Kidney (tissue), 14 donors: Measurements from ENCODE around the gene MYMK. TPM values are rescaled to one million over a fixed set of nuclear protein-coding genes. Genes with fewer than 3 reads are reported as not detected.

Source experiments
- DNase-seq, 5 donors: peaks; one replicate each; pipeline ENCODE4 v3.0.0-alpha.2; 2013 to 2020
- FAIRE-seq: peaks from 2 replicates; lab custom pipeline; 2012; peaks lifted over from hg19 to GRCh38; lab: Jason Lieb, UNC
- H3K27ac ChIP-seq, 2 donors: one replicate each; pipeline ENCODE4 v1.7.0; 2013; ENCODE audit warnings: low read depth in 2 of 2, low read length in 2 of 2, inconsistent platforms in 1 of 2
- H3K27me3 ChIP-seq: one replicate; pipeline ENCODE4 v1.7.1; 2013; ENCODE audit warnings: low read length, inconsistent platforms; ENCODE audit not compliant: control insufficient read depth, insufficient read depth
- H3K36me3 ChIP-seq, 3 donors: one replicate each; pipeline versions ENCODE4 v1.7.0 to v1.7.1; 2013; ENCODE audit warnings: low read length in 3 of 3, control low read depth in 1 of 3, inconsistent platforms in 1 of 3; ENCODE audit not compliant: insufficient read depth in 3 of 3, control insufficient read depth in 2 of 3
- H3K4me1 ChIP-seq, 3 donors: one replicate each; pipeline versions ENCODE4 v1.7.0 to v1.7.1; 2013; ENCODE audit warnings: low read length in 3 of 3, inconsistent platforms in 1 of 3, low read depth in 1 of 3; ENCODE audit not compliant: control insufficient read depth in 2 of 3, insufficient read depth in 2 of 3
- H3K4me3 ChIP-seq, 3 donors: one replicate each; pipeline versions ENCODE4 v1.7.0 to v1.8.1; 2013; ENCODE audit warnings: low read length in 3 of 3, control low read depth in 1 of 3, inconsistent platforms in 1 of 3
- H3K9ac ChIP-seq, 3 donors: one replicate each; pipeline versions ENCODE4 v1.7.0 to v1.7.1; 2013; ENCODE audit warnings: low read length in 3 of 3, control low read depth in 1 of 3, inconsistent platforms in 1 of 3
- H3K9me3 ChIP-seq, 3 donors: one replicate each; pipeline versions ENCODE4 v1.7.0 to v1.7.1; 2013; ENCODE audit warnings: low read length in 3 of 3, control low read depth in 1 of 3, inconsistent platforms in 1 of 3; ENCODE audit not compliant: control insufficient read depth in 2 of 3, insufficient read depth in 1 of 3
- CTCF ChIP-seq: IDR thresholded peaks from 3 replicates; pipeline ENCODE4 v1.5.1; 2012; ENCODE audit warnings: mild to moderate bottlenecking, moderate library complexity, borderline replicate concordance; ENCODE audit not compliant: insufficient read depth; ENCODE audit errors: extremely low read depth
- intact Hi-C: fragments of 100-400 bp; cut with DNase I; formaldehyde crosslinking; loops from one replicate; pipeline ENCODE4 v1.11.1; 2022
- polyA plus RNA-seq: library from polyadenylated mRNA; stranded (reverse); fragments of 350-450 nt; fragmentation: Illumina TruSeq; extraction: RNeasy Lipid Tissue Mini Kit (QIAGEN cat#74804); gene quantifications from one replicate; pipeline ENCODE4 v1.2.3, GENCODE V29; 2014; ENCODE audit warnings: low read depth, low replicate concordance; ENCODE audit not compliant: insufficient read depth
- total RNA-seq: library from RNA; stranded (reverse); fragmentation: NEBNext Ultra II Directional; extraction: Animal tissue kit (Norgen Biotek cat#: 25700); gene quantifications from one replicate; pipeline ENCODE4 v1.2.1, GENCODE V29; 2021
- donor health status: control.
- donor health status: control.
- donor health status: control.
- donor health status: control.
- donor health status: control.
- donor health status: DM: yes; HTN: yes; CAD: no.
- donor health status: Normal renal cell carcinoma (clear cell type).

Gene MYMK
- total and polyA plus RNA-seq, 2 donors from 2014 or later = not detected

DNA sequence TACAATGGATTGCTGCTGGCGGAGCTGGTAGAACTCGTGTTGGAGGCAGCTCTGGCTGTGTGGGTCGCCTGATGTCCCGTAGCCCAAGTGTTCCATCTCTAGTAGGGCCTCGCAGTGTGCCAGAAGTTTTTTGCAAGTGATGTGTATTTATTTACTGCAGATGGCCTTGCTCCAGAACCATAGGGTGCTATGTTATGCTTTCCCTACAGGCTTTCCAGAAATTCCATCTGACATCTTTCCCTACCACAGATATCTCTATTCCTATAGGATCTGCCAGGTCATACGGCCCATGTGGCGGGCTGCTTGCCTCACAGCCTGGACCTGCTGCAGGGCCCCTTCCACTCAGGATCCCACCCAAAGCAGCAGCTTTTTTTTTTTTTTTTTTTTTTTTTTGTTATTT lies 26.7 kb upstream of the MYMK start:
- peaks cover 0 to 18% (median 7%) of the 10 kb centered on the region in 3 donors for H3K36me3 ChIP-seq
- no peaks in the 10 kb centered on the region for H3K9me3 ChIP-seq
- DNase-seq (no peak), FAIRE-seq (no peak)
- intact Hi-C loops = no loop called here
- no peak for TF ChIP-seq CTCF
- H3K27ac ChIP-seq = no peak overlapping the region
- no peak overlapping the region for H3K9ac ChIP-seq
- peaks cover 0 to 3% (median 0%) of the 10 kb centered on the region in 3 donors for H3K4me1 ChIP-seq
- no peak overlapping the region for H3K4me3 ChIP-seq
- H3K27me3 ChIP-seq = no peaks in the 10 kb centered on the region

GRCh38 chr9:133547116-133547515 lies 22.4 kb upstream of the MYMK start:
- DNase-seq = no peak
- intact Hi-C loops = no loop called here
- no peak overlapping the region for H3K9ac ChIP-seq

DNA sequence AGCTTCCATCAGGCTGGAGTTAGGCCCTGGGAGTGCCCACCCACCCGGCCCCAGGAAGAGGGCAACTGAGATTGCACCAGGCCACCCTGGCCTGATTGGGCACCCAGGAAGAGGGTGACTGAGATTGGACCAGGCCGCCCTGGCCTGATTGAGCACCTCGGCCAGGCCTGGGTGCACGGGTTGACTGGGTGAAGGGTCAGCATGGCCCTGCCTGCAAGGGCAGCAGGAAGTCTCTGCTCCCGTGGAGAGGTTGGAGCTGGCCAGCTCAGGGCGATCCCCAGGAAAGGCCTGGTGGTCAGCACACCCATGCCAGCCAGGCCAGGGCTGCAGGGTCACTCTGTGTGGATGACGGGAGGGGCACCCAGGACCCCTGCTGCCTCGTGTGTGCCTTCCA lies 21.5 kb upstream of the MYMK start:
- intact Hi-C loops = no loop called here
- Histone ChIP-seq H3K27ac (no peak overlapping the region), H3K9ac (no peak overlapping the region), H3K4me3 (no peak overlapping the region), H3K9me3 (no peaks in the 10 kb centered on the region), H3K36me3 (peaks cover 0 to 15% (median 3%) of the 10 kb centered on the region in 3 donors), H3K4me1 (peaks cover 0 to 23% (median 0%) of the 10 kb centered on the region in 3 donors), H3K27me3 (no peaks in the 10 kb centered on the region)
- TF ChIP-seq CTCF = no peak
- FAIRE-seq (no peak), DNase-seq (no peak)

More at GRCh38 chr9:133547116-133547515, 22.4 kb upstream of the MYMK start:
- H3K27me3 ChIP-seq = no peaks in the 10 kb centered on the region
- no peak overlapping the region for H3K4me3 ChIP-seq
- TF ChIP-seq CTCF = no peak
- H3K27ac ChIP-seq = no peak overlapping the region
- H3K36me3 ChIP-seq = peaks cover 0 to 11% (median 3%) of the 10 kb centered on the region in 3 donors
- peaks cover 0 to 23% (median 0%) of the 10 kb centered on the region in 3 donors for H3K4me1 ChIP-seq
- no peak for FAIRE-seq
- H3K9me3 ChIP-seq = no peaks in the 10 kb centered on the region
